Measurements from ENCODE around the gene RAD50. TPM values are rescaled to one million over a fixed set of nuclear protein-coding genes. Genes with fewer than 3 reads are reported as not detected.
"Not testable (repeated sequence)": the region's sequence is repeated elsewhere in the genome, so short reads cannot be mapped to it uniquely, and the experiment has no call there.

RAD50 gene
- polyA plus RNA-seq, 1 donor (not counting 4 experiments of a cell fraction or from before 2014, with no cell fraction given) = 26.3 TPM

DNA sequence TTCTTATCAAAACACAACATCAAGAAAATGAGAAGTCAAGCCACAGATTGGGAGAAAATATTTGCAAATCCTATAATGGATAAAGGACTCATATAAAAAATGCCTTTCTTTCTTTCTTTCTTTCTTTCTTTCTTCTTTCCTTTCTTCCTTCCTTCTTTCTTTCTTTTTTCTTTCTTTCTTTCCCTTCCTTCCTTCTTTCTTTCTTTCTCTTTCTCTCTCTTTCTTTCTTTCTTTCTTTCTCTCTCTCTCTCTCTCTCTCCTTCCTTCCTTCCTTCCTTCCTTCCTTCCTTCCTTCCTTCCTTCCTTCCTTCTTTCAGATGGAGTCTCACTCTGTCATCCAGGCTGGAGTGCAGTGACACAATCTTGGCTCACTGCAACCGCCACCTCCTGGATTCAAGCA lies 34.7 kb upstream of the RAD50 start:
- dilution Hi-C loops (cut with MboI; ENCODE audit: extremely low pct_ligation_motif_present, low sequenced_read_pairs); H3K27ac ChIP-seq (ENCODE audit: control insufficient read depth, insufficient read depth, low read length); H3K9me3 ChIP-seq (ENCODE audit: control insufficient read depth, low read depth, low read length); H2AFZ ChIP-seq (ENCODE audit: control insufficient read depth, low read length); H3K4me3 ChIP-seq (ENCODE audit: control insufficient read depth in 2 of 3, extremely low read depth in 1 of 3, insufficient read depth in 2 of 3, low read depth in 1 of 3, low read length in 3 of 3); H3K9me1 ChIP-seq (ENCODE audit: control insufficient read depth, extremely low read depth, insufficient read depth, low read length); H3K79me2 ChIP-seq (ENCODE audit: control insufficient read depth, insufficient read depth, low read length); H4K20me1 ChIP-seq (ENCODE audit: control insufficient read depth, extremely low read depth, insufficient read depth, low read length); H3K9ac ChIP-seq (ENCODE audit: control insufficient read depth, extremely low read depth, insufficient read depth, low read length); FAIRE-seq; H3K36me3 ChIP-seq (ENCODE audit: control insufficient read depth in 2 of 2, extremely low read depth in 1 of 2, insufficient read depth in 2 of 2, low read length in 2 of 2); H3K4me1 ChIP-seq (ENCODE audit: control insufficient read depth, extremely low read depth, insufficient read depth, low read length); H3K4me2 ChIP-seq (ENCODE audit: control insufficient read depth, extremely low read depth, insufficient read depth, low read depth, low read length); DNase-seq (ENCODE audit: low read depth, low spot score); H3K27me3 ChIP-seq (ENCODE audit: control insufficient read depth, extremely low read depth, insufficient read depth, low read length): not testable (repeated sequence)

DNA sequence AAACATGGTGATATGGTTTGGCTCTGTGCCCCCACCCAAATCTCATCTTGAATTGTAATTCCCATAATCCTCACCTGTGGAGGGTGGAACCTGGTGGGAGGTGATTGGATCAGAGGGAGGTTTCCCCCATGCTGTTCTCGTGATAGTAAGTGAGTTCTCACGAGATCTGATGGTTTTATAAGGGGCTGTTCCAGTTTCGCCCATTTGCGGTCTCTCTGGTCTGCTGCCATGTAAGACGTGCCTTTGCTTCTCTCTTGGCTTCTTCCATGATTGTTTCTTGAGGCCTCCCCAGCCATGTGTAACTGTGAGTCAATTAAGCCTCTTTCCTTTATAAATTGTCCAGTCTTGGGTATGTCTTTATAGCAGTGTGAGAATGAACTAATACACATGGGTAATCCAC lies 31.9 kb upstream of the RAD50 start:
- H3K9ac ChIP-seq (ENCODE audit: control insufficient read depth, extremely low read depth, insufficient read depth, low read length); H3K4me1 ChIP-seq (ENCODE audit: control insufficient read depth, extremely low read depth, insufficient read depth, low read length); FAIRE-seq; H3K79me2 ChIP-seq (ENCODE audit: control insufficient read depth, insufficient read depth, low read length); H3K27me3 ChIP-seq (ENCODE audit: control insufficient read depth, extremely low read depth, insufficient read depth, low read length); H3K9me1 ChIP-seq (ENCODE audit: control insufficient read depth, extremely low read depth, insufficient read depth, low read length); H3K4me2 ChIP-seq (ENCODE audit: control insufficient read depth, extremely low read depth, insufficient read depth, low read depth, low read length); dilution Hi-C loops (cut with MboI; ENCODE audit: extremely low pct_ligation_motif_present, low sequenced_read_pairs); H3K36me3 ChIP-seq (ENCODE audit: control insufficient read depth in 2 of 2, extremely low read depth in 1 of 2, insufficient read depth in 2 of 2, low read length in 2 of 2); H3K9me3 ChIP-seq (ENCODE audit: control insufficient read depth, low read depth, low read length); DNase-seq (ENCODE audit: low read depth, low spot score); H3K27ac ChIP-seq (ENCODE audit: control insufficient read depth, insufficient read depth, low read length); H2AFZ ChIP-seq (ENCODE audit: control insufficient read depth, low read length); H3K4me3 ChIP-seq (ENCODE audit: control insufficient read depth in 2 of 3, extremely low read depth in 1 of 3, insufficient read depth in 2 of 3, low read depth in 1 of 3, low read length in 3 of 3); H4K20me1 ChIP-seq (ENCODE audit: control insufficient read depth, extremely low read depth, insufficient read depth, low read length): not testable (repeated sequence)

DNA sequence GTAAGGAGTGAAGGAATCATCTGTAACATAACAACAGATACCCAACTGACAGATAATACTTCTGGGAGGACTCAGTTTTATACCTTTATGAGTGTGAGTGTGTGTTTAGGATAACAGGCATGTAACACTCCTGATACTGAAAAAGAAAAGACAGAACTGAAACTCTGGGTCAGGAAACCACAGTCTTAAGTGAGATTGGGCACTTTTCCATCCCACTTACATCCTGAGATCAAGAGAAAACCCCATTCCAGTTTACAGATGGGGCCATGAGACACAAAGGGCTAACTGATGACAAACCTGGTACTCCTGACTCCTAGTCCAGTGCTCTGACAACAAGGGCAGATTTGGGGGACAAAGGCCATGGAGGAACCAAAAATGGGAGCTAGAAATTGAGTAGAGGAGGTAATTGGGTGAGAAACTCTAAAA lies 31.5 kb upstream of the RAD50 start:
- peaks cover 3% of the 10 kb centered on the region for H3K4me1 ChIP-seq (ENCODE audit: control insufficient read depth, extremely low read depth, insufficient read depth, low read length)

More for the DNA sequence above, 31.5 kb upstream of the RAD50 start:
- Histone ChIP-seq H3K9ac (ENCODE audit: control insufficient read depth, extremely low read depth, insufficient read depth, low read length) (no peak overlapping the region), H3K36me3 (ENCODE audit: control insufficient read depth in 2 of 2, extremely low read depth in 1 of 2, insufficient read depth in 2 of 2, low read length in 2 of 2) (no peaks in the 10 kb centered on the region), H3K27ac (ENCODE audit: control insufficient read depth, insufficient read depth, low read length) (no peak overlapping the region), H3K4me3 (ENCODE audit: control insufficient read depth in 2 of 3, extremely low read depth in 1 of 3, insufficient read depth in 2 of 3, low read depth in 1 of 3, low read length in 3 of 3) (no peak overlapping the region), H3K4me2 (ENCODE audit: control insufficient read depth, extremely low read depth, insufficient read depth, low read depth, low read length) (no peak overlapping the region), H3K9me1 (ENCODE audit: control insufficient read depth, extremely low read depth, insufficient read depth, low read length) (no peaks in the 10 kb centered on the region), H3K27me3 (ENCODE audit: control insufficient read depth, extremely low read depth, insufficient read depth, low read length) (peaks cover 3% of the 10 kb centered on the region), H3K79me2 (ENCODE audit: control insufficient read depth, insufficient read depth, low read length) (no peaks in the 10 kb centered on the region), H4K20me1 (ENCODE audit: control insufficient read depth, extremely low read depth, insufficient read depth, low read length) (no peaks in the 10 kb centered on the region), H3K9me3 (ENCODE audit: control insufficient read depth, low read depth, low read length) (no peaks in the 10 kb centered on the region), H2AFZ (ENCODE audit: control insufficient read depth, low read length) (no peak overlapping the region)
- FAIRE-seq = no peak
- DNase-seq (ENCODE audit: low read depth, low spot score) = no peak
- dilution Hi-C loops (cut with MboI; ENCODE audit: extremely low pct_ligation_motif_present, low sequenced_read_pairs) = no loop called here
- TF ChIP-seq EZH2 (IDR thresholded peaks at IDR 0.05; ENCODE audit: low read length) = no peak
- TF ChIP-seq, protein P1, sequence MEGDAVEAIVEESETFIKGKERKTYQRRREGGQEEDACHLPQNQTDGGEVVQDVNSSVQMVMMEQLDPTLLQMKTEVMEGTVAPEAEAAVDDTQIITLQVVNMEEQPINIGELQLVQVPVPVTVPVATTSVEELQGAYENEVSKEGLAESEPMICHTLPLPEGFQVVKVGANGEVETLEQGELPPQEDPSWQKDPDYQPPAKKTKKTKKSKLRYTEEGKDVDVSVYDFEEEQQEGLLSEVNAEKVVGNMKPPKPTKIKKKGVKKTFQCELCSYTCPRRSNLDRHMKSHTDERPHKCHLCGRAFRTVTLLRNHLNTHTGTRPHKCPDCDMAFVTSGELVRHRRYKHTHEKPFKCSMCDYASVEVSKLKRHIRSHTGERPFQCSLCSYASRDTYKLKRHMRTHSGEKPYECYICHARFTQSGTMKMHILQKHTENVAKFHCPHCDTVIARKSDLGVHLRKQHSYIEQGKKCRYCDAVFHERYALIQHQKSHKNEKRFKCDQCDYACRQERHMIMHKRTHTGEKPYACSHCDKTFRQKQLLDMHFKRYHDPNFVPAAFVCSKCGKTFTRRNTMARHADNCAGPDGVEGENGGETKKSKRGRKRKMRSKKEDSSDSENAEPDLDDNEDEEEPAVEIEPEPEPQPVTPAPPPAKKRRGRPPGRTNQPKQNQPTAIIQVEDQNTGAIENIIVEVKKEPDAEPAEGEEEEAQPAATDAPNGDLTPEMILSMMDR (optimal IDR thresholded peaks at IDR 0.05 in 1 of 3, IDR thresholded peaks at IDR 0.05 in 1 of 3, conservative IDR thresholded peaks at IDR 0.05 in 1 of 3; ENCODE audit: extremely low read depth in 1 of 3, insufficient read depth in 2 of 3, low read length in 3 of 3) = no peak

All from keratinocyte (primary cell).